Activated T-cell treated with anti-CD3 and anti-CD28 coated beads, Interleukin-2, amount 50 U/mL, for 48 hours (primary cell): ENCODE data around the gene UBAC2.
"Not testable (repeated sequence)": the region's sequence is repeated elsewhere in the genome, so short reads cannot be mapped to it uniquely, and the experiment has no call there.

Source experiments
- DNase-seq, 2 experiments: peaks; one replicate each; pipeline ENCODE4 v3.0.0-alpha.2; 2020

The UBAC2 gene

GRCh38 chr13:99404005-99404755 lies 203.5 kb downstream of the UBAC2 start:
- no peak for DNase-seq

- no peak for DNase-seq
Measured at GRCh38 chr13:99405966-99406365, 205.3 kb downstream of the UBAC2 start.

- DNase-seq, result no peak
Measured at GRCh38 chr13:99406799-99407201, 206.1 kb downstream of the UBAC2 start.

GRCh38 chr13:99407906-99408702 lies 207.4 kb downstream of the UBAC2 start:
- no peak for DNase-seq

- no peak for DNase-seq
Measured at GRCh38 chr13:99408703-99409000, 208.0 kb downstream of the UBAC2 start.

GRCh38 chr13:99409461-99410083 lies 208.9 kb downstream of the UBAC2 start:
- not testable (repeated sequence) for DNase-seq

- DNase-seq, result not testable (repeated sequence)
Measured at GRCh38 chr13:99410646-99411475, 210.2 kb downstream of the UBAC2 start.

- no peak for DNase-seq
Measured at GRCh38 chr13:99412856-99413255, 212.2 kb downstream of the UBAC2 start.

GRCh38 chr13:99414048-99414995 lies 213.7 kb downstream of the UBAC2 start:
- DNase-seq, result no peak

- DNase-seq, result no peak
Measured at GRCh38 chr13:99415014-99415650, 214.5 kb downstream of the UBAC2 start.

GRCh38 chr13:99415851-99416331 lies 215.2 kb downstream of the UBAC2 start:
- peak; percentile 72 to 76 for DNase-seq

- DNase-seq, result peak; percentile 60 to 62
Measured at GRCh38 chr13:99416411-99417121, 215.9 kb downstream of the UBAC2 start.

GRCh38 chr13:99417201-99418102 lies 216.8 kb downstream of the UBAC2 start:
- DNase-seq, result peak; percentile 43 to 45

- DNase-seq, result peak; percentile 50 to 54
Measured at GRCh38 chr13:99418103-99418842, 217.6 kb downstream of the UBAC2 start.

GRCh38 chr13:99418843-99419140 lies 218.1 kb downstream of the UBAC2 start:
- peak in 1 of 2 experiments; percentile 27 for DNase-seq

GRCh38 chr13:99419591-99420243 lies 219.1 kb downstream of the UBAC2 start:
- peak; percentile 30 to 35 for DNase-seq

- DNase-seq, result peak; percentile 38
Measured at GRCh38 chr13:99421271-99421670, 220.6 kb downstream of the UBAC2 start.
